ENCODE results near the gene RWDD1. TPM values are rescaled to one million over a fixed set of nuclear protein-coding genes. Genes with fewer than 3 reads are reported as not detected.
A peak's percentile ranks its signal among the peaks of the same experiment; 100 is the strongest.

Gene RWDD1
- total RNA-seq, 1 donor from 2014 or later = 15.2 TPM

GRCh38 chr6:116557893-116558292 is 13.4 kb upstream of the RWDD1 start:
- DNase-seq (ENCODE audit: low spot score) = no peak

GRCh38 chr6:116560130-116560529 is 11.2 kb upstream of the RWDD1 start:
- DNase-seq (ENCODE audit: low spot score) (no peak), ATAC-seq (no peak)

More at GRCh38 chr6:116557893-116558292, 13.4 kb upstream of the RWDD1 start:
- peak; percentile 19 for ATAC-seq

- ATAC-seq (peak; percentile 96), DNase-seq (ENCODE audit: low spot score) (peak; percentile 65)
These were observed 9.8 kb upstream of the RWDD1 start for GRCh38 chr6:116561377-116562018.

GRCh38 chr6:116562019-116562403 is 9.3 kb upstream of the RWDD1 start:
- no peak for ATAC-seq
- no peak for DNase-seq (ENCODE audit: low spot score)

GRCh38 chr6:116562614-116563013 is 8.7 kb upstream of the RWDD1 start:
- peak; percentile 33 for ATAC-seq
- DNase-seq (ENCODE audit: low spot score) = no peak

GRCh38 chr6:116563830-116564229 is 7.5 kb upstream of the RWDD1 start:
- DNase-seq (ENCODE audit: low spot score) (no peak), ATAC-seq (no peak)

GRCh38 chr6:116564311-116564710 is 7.0 kb upstream of the RWDD1 start:
- DNase-seq (ENCODE audit: low spot score) = no peak
- ATAC-seq = no peak

- ATAC-seq (peak; percentile 53), DNase-seq (ENCODE audit: low spot score) (no peak)
These were observed 6.1 kb upstream of the RWDD1 start for GRCh38 chr6:116564921-116565872.

GRCh38 chr6:116568111-116568510 is 3.2 kb upstream of the RWDD1 start:
- DNase-seq (ENCODE audit: low spot score) (no peak), ATAC-seq (no peak)

GRCh38 chr6:116568821-116569755 is 2.2 kb upstream of the RWDD1 start:
- ATAC-seq = no peak
- no peak for DNase-seq (ENCODE audit: low spot score)

- DNase-seq (ENCODE audit: low spot score) (no peak), ATAC-seq (no peak)
These were observed 338 bp downstream of the RWDD1 start for GRCh38 chr6:116571683-116572000.

GRCh38 chr6:116572162-116572561 is 858 bp downstream of the RWDD1 start:
- ATAC-seq (peak; percentile 22), DNase-seq (ENCODE audit: low spot score) (no peak)

GRCh38 chr6:116575227-116575626 is 3.9 kb downstream of the RWDD1 start:
- ATAC-seq (no peak), DNase-seq (ENCODE audit: low spot score) (no peak)

- ATAC-seq (peak; percentile 92), DNase-seq (ENCODE audit: low spot score) (no peak)
These were observed 6.2 kb downstream of the RWDD1 start for GRCh38 chr6:116577486-116577885.

- ATAC-seq = no peak
These were observed 7.0 kb downstream of the RWDD1 start for GRCh38 chr6:116578335-116578734.

GRCh38 chr6:116579143-116579542 is 7.8 kb downstream of the RWDD1 start:
- DNase-seq (ENCODE audit: low spot score) (no peak), ATAC-seq (no peak)

More at GRCh38 chr6:116578335-116578734, 7.0 kb downstream of the RWDD1 start:
- no peak for DNase-seq (ENCODE audit: low spot score)

- no peak for DNase-seq (ENCODE audit: low spot score)
- ATAC-seq = no peak
These were observed 8.9 kb downstream of the RWDD1 start for GRCh38 chr6:116580198-116580597.

- ATAC-seq = no peak
- no peak for DNase-seq (ENCODE audit: low spot score)
These were observed 15.0 kb downstream of the RWDD1 start for GRCh38 chr6:116586276-116586675.

GRCh38 chr6:116586738-116587137 is 15.4 kb downstream of the RWDD1 start:
- no peak for ATAC-seq

GRCh38 chr6:116595247-116595646 is 23.9 kb downstream of the RWDD1 start:
- ATAC-seq = no peak

More at GRCh38 chr6:116586738-116587137, 15.4 kb downstream of the RWDD1 start:
- DNase-seq (ENCODE audit: low spot score) = no peak

GRCh38 chr6:116596815-116597214 is 25.5 kb downstream of the RWDD1 start:
- DNase-seq (ENCODE audit: low spot score) (no peak), ATAC-seq (no peak)

More at GRCh38 chr6:116595247-116595646, 23.9 kb downstream of the RWDD1 start:
- no peak for DNase-seq (ENCODE audit: low spot score)
